Neural progenitor cell (in vitro differentiated cells): Measurements from ENCODE around the gene ULBP2.
A peak's percentile ranks its signal among the peaks of the same experiment; 100 is the strongest.

Experiments used
- EZH2 ChIP-seq: fragments of 200-600 bp; sonication (generic); IDR thresholded peaks from 2 replicates; pipeline ENCODE4 v1.6.1; 2017; ENCODE audit warnings: antibody characterized with exemption, mild to moderate bottlenecking, moderate library complexity
- EZH2phosphoT487 ChIP-seq: fragments of 200-600 bp; sonication (generic); IDR thresholded peaks from 2 replicates; pipeline ENCODE4 v1.6.1; 2017; ENCODE audit warnings: antibody characterized with exemption
- TF ChIP-seq, protein P1 (sequence below): fragments of 200-600 bp; sonication (generic); IDR thresholded peaks from 2 replicates; pipeline ENCODE4 v1.5.1; 2017; ENCODE audit warnings: antibody characterized with exemption, mild to moderate bottlenecking

DNA sequence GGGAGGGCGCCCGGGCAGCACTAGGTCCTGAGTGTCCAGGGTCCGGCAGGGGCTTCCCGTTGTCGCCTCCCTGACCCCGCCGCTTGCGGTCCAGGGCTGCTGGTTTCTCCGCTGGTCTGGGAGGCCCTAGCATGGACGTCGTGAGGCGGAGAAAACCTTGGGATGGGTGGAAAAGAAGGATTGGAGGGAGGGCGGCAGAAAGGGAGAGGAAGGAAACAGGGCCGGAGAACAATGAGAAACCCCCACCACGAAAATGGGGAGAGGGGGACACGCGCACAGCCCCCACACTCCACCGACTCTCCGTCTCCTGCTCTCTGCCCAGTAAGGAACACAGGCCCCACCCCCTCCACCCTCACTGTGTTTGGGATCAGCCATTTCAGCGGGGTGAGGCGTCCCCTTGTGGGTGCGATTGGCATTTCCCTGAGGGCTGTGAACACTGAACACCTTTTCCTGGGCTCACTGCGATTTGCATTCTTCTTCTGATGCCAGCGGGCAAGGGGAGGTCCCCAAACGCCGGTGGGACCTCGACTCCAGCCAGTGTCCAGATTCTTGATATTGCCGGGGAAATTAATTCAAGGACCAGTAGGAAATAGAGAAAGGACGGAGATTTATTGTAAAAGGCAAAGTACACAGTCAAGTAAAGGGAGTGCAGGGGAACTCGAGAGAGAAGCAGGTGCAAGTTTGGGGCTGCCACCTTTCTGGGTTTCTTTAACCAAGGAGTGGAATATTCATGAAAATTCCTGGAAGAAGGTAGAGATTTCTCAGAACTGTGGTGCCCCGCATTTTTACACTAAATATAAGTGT is 15.6 kb upstream of the ULBP2 start:
- TF ChIP-seq, protein P1, sequence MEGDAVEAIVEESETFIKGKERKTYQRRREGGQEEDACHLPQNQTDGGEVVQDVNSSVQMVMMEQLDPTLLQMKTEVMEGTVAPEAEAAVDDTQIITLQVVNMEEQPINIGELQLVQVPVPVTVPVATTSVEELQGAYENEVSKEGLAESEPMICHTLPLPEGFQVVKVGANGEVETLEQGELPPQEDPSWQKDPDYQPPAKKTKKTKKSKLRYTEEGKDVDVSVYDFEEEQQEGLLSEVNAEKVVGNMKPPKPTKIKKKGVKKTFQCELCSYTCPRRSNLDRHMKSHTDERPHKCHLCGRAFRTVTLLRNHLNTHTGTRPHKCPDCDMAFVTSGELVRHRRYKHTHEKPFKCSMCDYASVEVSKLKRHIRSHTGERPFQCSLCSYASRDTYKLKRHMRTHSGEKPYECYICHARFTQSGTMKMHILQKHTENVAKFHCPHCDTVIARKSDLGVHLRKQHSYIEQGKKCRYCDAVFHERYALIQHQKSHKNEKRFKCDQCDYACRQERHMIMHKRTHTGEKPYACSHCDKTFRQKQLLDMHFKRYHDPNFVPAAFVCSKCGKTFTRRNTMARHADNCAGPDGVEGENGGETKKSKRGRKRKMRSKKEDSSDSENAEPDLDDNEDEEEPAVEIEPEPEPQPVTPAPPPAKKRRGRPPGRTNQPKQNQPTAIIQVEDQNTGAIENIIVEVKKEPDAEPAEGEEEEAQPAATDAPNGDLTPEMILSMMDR: peak; percentile 88
- TF ChIP-seq EZH2 (peak; percentile 28), EZH2phosphoT487 (peak; percentile 23)
